Right lung (tissue), 5 donors: ENCODE results near the gene HCK. TPM values are rescaled to one million over a fixed set of nuclear protein-coding genes. Genes with fewer than 3 reads are reported as not detected.
A peak's percentile ranks its signal among the peaks of the same experiment; 100 is the strongest.
"Not testable (repeated sequence)": the region's sequence is repeated elsewhere in the genome, so short reads cannot be mapped to it uniquely, and the experiment has no call there.

Experiments used
- DNase-seq, 2 donors: peaks; one replicate each; pipeline ENCODE4 v3.0.0-alpha.2; 2013
- polyA plus RNA-seq, 5 donors: library from polyadenylated mRNA; unstranded; fragments of 120-200 nt; gene quantifications; one replicate each; pipeline versions ENCODE4 v1.2.1 to v1.2.3, GENCODE V29; 2013; ENCODE audit warnings: inconsistent platforms in 1 of 5, low replicate concordance in 1 of 5; ENCODE audit not compliant: insufficient read length in 5 of 5, insufficient read depth in 1 of 5

The HCK gene
- polyA plus RNA-seq, 5 donors = 3.5 to 5.5 (median 4.2) TPM

DNA sequence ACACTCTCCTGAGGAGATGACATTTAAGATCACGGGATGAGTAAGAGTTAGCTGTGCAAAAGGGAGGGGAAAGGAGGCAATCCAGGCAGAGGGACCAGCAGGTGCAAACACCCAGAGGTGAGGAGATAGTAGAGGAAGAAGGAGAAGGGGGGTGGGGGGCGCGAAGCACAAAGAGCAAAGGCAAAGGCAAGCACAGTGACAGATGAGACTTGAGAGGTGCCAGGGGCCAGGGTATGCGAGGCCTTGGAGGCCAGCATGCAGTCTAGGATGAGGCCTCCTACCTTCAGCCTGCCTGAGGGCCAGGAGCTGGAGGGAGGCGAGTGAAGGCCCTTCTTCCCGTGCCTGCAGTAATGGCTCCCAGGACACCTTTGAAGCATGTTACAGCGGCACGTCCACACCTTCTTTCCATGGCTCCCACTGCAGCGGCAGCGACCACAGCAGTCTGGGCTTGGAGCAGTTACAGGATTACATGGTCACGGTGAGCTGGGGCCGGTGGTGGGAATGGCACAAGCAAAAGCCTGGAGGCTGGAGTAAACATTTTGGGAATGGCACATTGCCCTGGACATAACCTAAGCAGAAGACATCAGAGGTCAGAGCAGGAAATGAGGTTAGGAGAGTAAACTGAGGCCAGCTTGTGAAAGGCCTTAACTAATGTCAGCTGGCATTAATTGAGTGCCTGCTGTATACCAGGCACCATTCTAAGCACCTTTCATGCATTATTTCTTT lies 23.2 kb upstream of the HCK start:
- DNase-seq = no peak

DNA sequence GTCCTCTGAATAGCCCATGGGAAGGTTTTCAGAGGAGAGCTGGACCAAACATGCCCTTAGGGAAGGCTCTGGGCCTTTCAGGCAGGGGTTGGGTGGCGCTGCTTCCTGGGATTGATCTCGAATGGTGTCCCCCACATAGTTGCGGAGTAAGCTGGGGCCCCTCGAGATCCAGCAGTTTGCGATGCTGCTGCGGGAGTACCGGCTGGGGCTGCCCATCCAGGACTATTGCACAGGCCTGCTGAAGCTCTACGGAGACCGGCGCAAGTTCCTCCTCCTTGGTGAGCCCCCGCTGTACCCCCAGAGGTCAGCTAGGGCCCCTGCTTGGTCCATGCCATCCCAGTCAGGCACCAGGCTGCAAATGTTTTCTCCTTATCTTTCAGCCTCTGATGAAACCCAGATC lies 22.5 kb upstream of the HCK start:
- DNase-seq = no peak

DNA sequence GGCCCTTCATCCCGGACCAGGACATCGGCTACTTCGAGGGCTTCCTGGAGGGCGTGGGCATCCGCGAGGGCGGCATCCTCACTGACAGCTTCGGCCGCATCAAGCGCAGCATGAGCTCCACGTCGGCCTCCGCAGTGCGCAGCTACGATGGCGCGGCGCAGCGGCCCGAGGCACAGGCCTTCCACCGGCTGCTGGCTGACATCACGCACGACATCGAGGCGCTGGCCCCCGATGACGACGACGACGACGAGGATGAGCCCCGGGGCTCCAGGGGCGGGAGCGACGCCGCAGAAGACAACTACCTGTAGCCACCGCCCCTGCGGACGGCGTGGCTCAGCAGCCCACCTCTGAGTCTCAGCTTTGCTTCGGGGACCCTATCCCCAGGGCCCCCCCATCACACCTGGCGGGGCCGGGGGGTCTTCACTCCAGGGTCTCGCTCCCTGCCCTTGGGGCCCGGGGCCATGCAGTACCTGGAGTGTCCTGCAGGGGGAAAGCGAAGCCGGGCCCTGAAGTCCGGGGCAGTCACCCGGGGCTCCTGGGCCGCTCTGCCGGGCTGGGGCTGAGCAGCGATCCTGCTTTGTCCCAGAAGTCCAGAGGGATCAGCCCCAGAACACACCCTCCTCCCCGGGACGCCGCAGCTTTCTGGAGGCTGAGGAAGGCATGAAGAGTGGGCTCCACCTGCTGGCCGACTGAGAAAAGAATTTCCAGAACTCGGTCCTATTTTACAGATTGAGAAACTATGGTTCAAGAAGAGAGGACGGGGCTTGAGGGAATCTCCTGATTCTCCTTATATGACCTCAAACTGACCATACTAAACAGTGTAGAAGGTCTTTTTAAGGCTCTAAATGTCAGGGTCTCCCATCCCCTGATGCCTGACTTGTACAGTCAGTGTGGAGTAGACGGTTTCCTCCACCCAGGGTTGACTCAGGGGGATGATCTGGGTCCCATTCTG lies 20.8 kb upstream of the HCK start:
- peak; percentile 42 to 55 for DNase-seq

DNA sequence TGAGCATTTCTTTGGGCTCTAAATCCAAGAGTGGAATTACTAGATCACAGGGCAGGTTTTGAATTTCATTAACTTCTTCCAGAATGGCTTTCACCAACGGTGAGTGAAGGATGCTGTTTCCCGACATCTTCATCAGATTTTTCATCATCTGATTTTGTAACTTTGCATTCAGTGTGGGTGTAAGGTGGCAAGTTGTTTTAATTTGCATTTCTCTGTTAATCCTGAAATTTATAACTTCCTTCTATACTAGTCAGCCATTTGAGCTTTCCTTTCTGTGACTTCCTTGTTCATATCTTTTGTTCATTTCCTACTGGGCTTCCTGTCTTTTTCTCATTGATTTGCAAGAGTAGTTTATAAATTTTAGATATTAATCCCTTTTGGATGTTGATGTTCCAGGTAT lies 18.7 kb upstream of the HCK start:
- DNase-seq = no peak

DNA sequence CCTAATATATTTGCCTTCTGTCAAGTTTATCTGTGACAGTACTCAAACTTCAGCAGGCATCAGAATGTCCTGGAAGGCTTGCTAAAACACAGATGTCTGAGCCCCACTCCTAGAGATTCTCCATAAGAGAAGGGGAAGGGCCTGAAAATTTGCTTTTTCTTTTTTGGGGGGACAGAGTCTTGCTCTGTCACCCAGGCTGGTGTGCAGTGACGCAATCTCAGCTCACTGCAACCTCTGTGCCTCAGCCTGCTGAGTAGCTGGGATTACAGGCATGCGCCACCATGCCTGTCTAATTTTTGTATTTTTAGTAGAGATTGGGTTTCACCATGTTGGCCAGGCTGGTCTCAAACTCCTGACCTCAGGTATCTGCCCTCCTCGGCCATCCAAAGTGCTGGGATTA lies 18.3 kb upstream of the HCK start:
- not testable (repeated sequence) for DNase-seq

DNA sequence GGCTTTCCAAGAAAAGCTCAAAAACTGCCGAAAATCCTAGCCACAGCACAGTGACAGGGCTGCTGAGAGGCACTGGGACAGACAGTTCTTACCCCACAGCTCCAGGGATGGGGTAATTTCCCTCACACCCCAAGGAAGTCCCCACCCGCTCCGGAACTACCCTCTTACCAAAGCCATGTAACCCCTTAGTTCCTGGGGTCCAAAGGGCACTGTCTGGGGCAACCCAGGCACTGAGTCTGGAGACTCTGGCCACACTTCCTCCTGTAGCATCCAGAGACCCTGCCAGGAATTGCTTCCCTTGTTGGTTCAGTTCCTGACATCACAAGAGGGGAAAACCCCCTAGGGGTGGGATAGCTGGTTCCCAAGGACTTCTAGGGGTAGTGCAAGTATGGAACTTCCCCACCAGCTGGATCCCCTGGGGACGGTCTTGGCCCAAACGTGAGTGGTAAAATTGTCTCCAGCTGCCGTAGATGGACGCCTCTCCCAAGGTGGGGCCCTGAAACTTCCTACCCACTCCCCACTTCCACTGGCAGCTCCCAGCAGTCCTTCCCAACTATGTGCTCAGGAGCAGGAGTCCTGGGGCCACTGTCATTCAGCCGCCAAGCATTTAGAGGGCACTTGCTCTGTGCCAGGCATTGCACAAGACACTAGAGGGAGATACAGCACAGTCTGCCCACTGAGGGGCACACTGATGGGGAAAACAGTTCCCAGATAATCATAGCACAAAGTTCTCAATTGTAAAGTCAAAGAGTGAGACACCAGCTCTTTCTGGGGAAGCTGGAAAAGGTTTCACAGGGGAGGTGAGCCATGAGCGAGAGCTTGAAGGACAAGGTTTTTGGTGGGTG lies 17.2 kb upstream of the HCK start:
- DNase-seq = no peak

DNA sequence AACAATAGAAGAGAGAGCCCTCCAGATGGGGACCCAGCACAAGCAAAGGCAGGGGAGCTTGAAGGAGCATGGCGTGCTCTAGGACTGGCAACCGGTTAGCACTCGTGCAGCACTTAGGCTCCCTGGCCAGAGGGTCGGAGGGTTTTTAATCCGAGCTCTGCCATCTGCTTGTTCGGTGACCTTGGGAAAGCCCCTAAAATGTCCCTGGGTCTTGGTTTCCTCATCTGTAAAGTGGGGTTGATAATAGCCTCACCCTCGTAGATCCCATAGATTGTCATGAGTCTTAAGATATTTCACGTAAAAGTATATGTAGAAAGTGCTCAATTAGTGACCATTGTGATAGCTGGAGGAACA lies 16.6 kb upstream of the HCK start:
- no peak for DNase-seq

DNA sequence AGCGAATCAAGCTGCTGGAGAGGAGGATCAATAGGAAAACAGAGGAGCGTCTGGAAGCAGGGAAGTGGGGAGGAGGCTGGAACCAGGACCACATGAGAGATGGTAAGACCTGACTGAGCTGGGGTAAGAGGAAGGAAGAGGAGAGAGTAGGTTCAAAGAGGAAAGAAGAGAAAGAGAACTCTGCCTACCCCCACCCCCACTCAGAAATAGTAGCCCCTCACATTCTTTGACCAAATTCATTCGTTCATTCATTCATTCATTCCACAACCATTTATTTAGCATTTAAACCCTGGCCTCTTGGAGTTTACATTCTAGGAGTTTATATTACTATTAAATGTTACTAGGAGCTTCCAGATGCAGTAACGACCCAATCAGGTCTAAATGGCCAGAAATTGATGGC lies 15.8 kb upstream of the HCK start:
- no peak for DNase-seq

DNA sequence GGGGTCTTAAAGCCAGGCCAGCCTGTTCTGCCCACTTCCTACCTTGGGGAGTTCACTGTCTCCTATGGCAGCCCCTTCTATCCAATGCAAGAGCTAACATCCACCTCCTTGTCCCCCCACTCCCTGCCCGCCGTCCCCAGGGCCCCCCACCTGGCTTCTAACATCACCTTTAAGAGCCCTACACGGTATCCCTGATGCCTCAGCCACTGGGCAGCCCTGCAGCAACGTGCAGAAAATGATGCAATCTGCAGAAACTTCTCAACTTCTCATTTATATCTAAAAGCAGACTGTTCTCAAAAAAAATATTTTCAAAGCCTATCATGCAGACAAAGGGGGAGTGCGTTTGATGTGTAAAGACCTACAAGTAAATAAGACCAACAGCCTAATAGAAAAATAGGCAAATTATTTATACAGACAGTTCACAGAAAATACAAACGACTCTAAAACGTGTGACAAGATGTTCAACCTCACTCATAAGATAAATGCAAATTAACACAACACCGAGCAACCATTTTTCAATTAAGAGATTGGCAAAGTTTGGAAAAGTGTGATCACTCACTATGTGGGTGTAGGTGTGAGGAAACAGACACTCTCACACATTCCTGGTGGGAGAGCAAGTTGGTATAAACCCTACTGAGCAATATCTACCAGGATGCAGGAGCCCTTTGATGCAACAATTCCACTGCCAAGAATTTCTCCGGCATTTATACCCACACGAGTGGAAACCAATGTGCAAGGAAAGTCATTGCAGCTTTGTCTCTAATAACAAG lies 15.1 kb upstream of the HCK start:
- no peak for DNase-seq

DNA sequence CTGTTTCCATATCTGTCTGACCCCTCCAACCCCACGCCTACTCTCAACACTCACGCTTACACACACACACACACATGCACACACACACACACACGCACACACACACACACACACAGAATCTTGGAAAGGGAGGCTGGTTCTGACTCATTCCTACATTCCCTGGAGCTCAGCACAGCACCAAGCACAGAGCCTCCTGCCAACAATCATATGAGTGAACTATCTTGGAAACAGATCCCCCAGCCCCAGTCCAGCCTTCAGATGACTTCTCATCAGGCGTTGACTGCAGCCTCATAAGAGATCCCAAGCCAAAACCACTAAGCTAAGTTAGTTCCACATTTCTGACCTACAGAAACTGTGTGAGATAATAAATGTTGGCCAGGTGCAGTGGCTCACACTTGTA lies 14.1 kb upstream of the HCK start:
- no peak for DNase-seq

DNA sequence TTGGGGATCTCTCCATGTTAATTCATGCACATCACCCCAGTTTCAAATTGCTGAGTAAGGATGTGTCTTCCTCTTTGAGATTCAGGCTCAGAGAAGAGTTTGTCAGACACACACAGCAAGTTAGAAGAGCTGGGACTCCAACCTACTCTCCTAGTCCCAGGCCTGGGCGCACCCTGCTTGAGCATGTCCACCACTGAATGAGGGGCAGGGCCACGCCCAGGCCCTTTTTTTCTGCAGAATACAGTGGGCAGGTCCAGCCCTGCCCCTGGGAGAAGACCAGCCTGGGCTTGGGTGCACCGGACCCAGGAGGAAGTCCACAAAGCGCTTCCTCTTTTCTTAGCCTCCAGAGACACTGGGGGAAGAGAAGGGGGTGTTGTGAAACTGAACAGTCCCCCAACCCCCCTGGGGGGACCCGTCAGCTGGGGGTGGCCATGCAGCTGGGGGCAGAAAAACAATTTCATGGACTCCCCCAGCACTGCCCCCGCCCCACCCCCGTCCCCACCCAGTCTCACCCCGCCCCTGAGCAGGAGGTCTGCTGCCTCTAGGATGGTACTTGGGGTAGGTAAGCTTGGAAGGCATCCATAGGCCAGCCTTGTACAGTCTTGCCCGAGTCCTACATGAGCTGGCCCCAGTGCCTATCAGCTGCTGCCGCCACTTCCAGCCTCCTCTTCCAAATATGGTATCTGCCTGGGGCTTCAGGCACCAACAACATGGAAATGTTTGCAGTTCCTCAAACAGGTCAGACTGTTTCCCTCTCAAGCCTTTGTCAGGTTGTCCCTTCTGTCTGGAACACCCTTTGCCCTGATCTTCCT lies 11.7 kb upstream of the HCK start:
- no peak for DNase-seq

DNA sequence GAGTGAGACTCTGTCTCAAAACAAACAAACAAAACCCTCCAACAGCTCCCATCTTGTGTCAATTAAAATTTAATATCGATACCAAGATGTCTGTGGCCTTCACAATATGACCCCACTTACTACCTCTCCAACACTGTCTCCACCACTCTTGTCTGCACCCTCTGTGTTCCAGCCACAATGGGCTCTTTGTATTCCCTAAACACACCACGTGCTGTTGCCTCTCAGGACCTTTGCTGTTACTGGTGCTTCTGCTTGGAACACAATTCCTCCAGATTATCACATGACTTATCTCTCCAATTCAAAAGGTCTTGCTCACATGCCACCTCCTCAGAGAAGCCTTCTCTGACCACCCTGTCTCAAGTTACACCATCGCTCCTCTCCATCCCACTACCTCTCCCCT lies 6.0 kb upstream of the HCK start:
- DNase-seq = no peak

DNA sequence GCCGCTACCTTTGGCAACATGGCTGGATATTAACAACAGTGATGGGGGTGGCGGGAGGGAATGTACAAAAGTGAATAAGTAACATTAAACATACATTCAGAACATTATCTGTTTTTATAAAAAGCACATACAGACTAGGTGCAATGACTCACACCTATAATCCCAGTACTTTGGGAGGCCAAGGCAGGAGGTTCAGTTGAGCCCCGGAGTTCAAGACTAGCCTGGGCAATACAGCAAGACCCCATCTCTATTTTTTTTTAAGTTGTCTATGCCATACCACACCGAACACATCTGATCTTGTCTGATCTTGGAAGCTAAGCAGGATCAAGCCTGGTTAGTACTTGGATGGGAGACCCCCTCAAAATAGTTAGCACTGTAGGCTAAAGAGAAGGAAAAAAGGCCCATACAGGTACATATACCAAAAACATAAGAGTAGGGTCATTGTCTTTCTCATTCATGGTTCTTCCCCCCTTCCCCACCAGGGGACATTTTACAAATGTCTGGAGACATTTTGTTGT lies 1.7 kb upstream of the HCK start:
- DNase-seq = no peak

DNA sequence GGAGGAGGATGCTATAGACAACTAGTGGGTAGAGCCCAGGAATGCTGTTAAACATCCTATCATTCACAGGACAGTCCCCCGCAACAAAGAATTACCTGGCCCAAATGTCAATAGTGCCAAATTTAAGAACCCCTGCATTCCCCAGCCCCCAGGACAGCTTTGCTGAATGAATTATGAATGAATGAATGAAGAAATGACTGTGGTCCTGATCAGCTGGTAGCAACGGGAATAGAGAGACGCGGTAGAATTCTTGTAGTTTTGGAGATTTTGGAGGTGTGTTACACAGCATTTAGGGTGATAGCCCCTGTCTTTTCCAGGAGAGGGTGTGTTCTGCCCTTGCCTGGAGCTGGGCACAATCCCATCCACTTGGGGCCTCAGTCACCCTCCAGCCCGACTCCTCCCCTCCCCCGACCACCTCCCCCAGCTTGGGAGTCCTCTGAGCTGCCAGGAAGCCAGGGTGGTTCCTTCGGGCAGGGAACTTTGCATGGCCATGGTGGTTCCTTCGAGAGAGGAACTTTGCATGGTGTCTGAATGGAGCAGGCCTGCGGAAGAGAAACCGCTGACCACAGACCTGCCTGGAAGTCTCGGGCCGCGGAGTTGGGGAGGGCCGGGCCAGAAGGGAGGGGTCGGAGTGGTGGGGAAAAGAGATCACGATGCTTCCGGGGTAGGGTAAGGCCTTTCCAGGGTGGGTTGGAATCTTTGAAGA lies 1.0 kb upstream of the HCK start:
- no peak for DNase-seq

DNA sequence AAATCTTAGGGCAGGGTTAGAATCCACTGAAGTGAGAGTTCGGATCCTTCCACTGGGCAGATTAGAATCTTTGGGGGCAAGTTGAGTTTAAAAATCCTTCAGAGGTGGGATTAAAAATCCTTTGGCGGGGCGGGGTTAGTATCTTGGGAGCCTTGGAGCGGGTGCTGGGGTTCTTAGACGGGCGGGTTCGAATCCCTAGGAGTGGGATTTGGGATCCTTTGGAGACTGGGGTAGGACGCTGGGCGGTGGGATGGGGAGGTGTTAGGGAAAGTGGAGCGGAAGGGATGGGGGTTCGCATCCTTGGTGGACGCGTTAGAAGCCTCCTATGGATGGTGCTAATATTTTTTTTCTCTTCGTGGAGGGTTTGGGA lies 337 bp upstream of the HCK start:
- DNase-seq = no peak

DNA sequence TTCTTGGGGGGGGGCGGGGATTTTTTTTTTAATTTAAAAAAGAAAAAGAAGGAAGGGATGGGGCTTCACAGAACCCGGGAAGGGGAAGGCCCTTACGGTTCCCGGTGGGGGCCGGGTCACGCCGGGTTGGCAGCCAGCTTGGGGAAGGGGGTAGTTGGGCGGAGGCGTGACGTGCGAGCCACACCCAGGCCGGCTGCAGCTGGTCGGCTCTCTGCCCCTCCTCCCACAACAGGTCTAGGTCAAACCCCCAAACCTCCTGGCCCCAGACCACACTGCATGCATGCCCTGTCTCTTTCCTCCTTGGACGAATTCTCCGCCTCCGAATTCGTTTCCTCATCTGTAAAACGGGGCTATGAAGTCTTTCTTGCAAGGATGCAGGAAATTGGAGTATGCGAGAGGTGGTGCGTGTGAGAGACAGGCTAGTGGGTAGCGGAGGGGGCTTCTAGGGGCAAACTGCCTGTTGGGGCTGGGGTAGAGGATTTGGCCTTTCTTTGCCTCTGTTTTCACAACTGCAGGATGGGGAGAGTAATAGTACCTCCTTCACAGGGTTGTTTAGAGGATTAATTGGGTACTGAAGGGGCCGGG lies 828 bp downstream of the HCK start:
- no peak for DNase-seq

DNA sequence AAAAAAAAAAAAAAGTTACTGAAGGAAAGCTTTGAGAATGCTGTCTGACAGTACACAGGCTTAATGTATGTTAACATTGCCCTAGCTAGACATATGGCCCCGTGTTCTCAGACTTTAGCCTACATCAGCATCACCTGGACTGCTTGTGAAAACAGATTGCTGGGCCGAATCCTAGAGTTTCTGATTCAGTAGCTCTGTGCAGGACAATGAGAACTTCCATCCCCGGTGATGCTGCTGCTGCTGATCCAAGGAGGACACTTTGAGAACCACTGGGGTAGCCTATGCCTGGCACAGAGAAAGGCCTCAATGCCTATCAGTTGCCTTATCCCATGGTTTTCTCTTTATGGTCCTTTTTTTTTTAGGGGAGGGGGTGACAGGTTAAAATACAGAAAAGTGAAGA lies 1.6 kb downstream of the HCK start:
- no peak for DNase-seq

DNA sequence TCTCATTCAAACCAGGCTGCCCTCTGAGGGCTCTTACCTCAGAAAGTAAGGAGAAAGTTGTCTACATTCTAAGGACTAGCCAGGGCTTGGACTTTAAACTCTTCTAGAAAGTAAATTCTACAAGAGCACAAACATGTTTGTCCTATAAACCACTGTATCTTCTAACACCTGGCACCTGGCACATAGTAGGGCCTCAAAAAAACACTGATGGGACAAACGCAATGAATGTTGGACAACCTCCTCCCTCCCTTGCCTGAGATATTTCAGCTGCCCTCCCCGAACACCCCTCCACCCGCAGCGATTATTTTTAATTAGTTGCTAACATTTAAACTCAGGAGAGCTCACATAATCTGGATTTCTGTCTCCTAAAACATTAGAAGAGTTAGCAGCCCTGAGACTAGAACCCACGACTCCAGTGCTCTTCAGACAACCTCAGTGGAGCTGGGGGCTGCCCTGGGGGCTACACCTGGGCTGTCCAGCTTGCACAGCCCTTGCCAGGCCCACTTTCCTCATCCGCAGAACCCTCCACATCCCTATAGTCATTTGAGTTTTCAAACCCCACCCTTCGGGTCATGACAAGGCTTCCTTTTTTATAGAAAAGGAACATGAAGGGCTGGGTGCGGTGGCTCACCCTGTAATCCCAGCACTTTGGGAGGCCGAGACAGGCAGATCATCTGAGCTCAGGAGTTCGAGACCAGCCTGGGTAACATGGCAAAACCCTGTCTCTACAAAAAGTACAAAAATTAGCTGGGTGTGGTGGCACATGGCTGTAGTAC lies 4.9 kb downstream of the HCK start:
- DNase-seq = no peak
